Cardiac fibroblast (primary cell): ENCODE measurements around the gene ERBIN.
"Not testable (repeated sequence)": the region's sequence is repeated elsewhere in the genome, so short reads cannot be mapped to it uniquely, and the experiment has no call there.

Source experiments
- DNase-seq, 2 donors: peaks; one replicate each; pipeline versions ENCODE4 v3.0.0 to v3.0.0-alpha.2; 2010; ENCODE audit warnings: low read depth in 2 of 2
- H3K4me3 ChIP-seq, 2 donors: replicated peaks in 1 of 2; 1 replicate in 1 of 2; 2 replicates in 1 of 2; pipeline ENCODE4 v1.5.1; 2011; ENCODE audit warnings: low read depth in 2 of 2, low read length in 2 of 2, mild to moderate bottlenecking in 2 of 2, moderate library complexity in 1 of 2
- TF ChIP-seq, protein P1 (sequence below): IDR thresholded peaks from one replicate; pipeline ENCODE4 v1.5.1; 2011; ENCODE audit warnings: low read depth, mild to moderate bottlenecking, low read length, inconsistent platforms

ERBIN gene

DNA sequence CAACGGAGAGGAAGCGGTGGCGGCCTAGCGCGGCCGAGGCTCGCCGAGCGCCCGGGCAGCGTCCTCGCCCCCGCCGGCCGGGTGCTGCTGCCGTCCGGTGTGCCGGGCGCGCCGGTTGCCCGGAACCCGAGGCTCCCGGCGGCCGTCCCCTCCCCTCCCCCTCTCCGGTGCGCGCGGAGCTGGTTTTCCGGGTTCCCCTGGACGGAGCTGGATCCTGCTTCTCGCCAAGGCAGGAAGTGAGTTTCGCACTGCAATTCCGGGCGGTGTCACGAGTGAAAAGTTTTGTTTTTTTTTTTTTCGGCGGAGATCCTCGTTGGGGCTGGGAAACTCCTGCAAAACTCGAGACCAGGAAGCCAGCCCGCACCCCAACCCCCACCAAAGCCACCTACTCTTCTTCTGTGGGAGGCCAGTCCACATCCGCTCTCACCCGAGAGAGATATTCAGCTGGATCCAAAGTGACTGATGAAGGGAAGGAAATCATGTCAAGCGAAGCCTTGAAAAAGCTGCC is at the start of gene ERBIN:
Gene ERBIN (plus strand): TSS at position 300 of the 508 bp plus-strand sequence. CDS start 66,144 bp downstream, outside the sequence.
- TF ChIP-seq, protein P1, sequence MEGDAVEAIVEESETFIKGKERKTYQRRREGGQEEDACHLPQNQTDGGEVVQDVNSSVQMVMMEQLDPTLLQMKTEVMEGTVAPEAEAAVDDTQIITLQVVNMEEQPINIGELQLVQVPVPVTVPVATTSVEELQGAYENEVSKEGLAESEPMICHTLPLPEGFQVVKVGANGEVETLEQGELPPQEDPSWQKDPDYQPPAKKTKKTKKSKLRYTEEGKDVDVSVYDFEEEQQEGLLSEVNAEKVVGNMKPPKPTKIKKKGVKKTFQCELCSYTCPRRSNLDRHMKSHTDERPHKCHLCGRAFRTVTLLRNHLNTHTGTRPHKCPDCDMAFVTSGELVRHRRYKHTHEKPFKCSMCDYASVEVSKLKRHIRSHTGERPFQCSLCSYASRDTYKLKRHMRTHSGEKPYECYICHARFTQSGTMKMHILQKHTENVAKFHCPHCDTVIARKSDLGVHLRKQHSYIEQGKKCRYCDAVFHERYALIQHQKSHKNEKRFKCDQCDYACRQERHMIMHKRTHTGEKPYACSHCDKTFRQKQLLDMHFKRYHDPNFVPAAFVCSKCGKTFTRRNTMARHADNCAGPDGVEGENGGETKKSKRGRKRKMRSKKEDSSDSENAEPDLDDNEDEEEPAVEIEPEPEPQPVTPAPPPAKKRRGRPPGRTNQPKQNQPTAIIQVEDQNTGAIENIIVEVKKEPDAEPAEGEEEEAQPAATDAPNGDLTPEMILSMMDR, result no peak

GRCh38 chr5:65876970-65877369 is 49.4 kb upstream of the ERBIN start:
- TF ChIP-seq, protein P1, result no peak
- no peak overlapping the region for H3K4me3 ChIP-seq
- no peak for DNase-seq

More for the DNA sequence above, at the start of gene ERBIN:
- peak within 1 kb of the TSS; percentile 79 to 86 for H3K4me3 ChIP-seq
- peak; percentile 87 to 94 for DNase-seq

- not testable (repeated sequence) for H3K4me3 ChIP-seq
- DNase-seq, result peak; percentile 63 to 93
Measured at GRCh38 chr5:65879668-65880256, 46.6 kb upstream of the ERBIN start.

GRCh38 chr5:65880496-65881072 is 45.8 kb upstream of the ERBIN start:
- H3K4me3 ChIP-seq, result no peak overlapping the region
- DNase-seq, result no peak
- TF ChIP-seq, protein P1, result no peak

DNA sequence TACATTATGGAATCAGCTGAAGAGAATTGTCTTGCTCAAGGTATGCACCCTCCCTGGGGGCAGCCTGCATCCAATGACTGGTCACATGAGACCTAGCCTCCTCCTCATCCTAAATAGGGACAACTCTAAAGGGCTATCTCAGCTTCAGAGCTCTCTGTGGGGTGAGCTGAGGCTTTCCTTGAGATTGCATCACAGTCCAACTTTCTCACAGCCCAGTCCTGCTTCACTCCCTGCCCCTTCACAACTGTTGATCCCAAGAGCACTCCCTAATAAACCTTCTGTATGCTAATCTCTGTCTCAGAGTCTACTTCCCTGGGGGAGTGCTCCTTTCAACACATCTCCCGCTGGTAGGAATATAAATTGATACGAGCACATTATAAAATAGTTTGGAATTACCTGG is 44.1 kb upstream of the ERBIN start:
- TF ChIP-seq, protein P1, result no peak
- no peak overlapping the region for H3K4me3 ChIP-seq
- DNase-seq, result no peak

GRCh38 chr5:65883461-65883860 is 42.9 kb upstream of the ERBIN start:
- DNase-seq, result no peak
- no peak overlapping the region for H3K4me3 ChIP-seq
- TF ChIP-seq, protein P1, result no peak

DNA sequence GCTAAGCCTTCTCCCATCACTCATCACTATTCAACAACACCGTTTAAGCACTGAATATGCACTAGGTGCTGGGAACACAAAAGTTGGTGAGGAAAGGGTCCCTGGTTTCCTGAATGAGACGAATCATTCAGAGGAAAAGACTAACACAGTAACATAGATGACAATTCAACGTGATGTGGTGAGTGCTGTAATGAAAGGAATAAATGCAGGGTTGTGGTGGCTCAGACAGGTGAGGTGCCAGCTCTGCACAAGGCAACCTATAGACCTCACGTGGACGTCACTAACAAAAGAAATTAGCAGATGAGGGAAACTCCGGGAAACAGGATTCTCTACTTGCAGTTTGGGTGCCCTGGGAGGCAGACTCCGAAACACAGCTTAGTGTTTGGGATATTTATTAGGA is 40.0 kb upstream of the ERBIN start:
- no peak for DNase-seq
- no peak overlapping the region for H3K4me3 ChIP-seq
- TF ChIP-seq, protein P1, result no peak

GRCh38 chr5:65892024-65892423 is 34.4 kb upstream of the ERBIN start:
- not testable (repeated sequence) for DNase-seq, H3K4me3 ChIP-seq
